Mucosa of rectum (tissue), 2 donors: ENCODE data around the gene GNAQ.
"Not testable (repeated sequence)": the region's sequence is repeated elsewhere in the genome, so short reads cannot be mapped to it uniquely, and the experiment has no call there.

ENCODE experiments used
- H3K27ac ChIP-seq, 2 donors: one replicate each; pipeline ENCODE4 v1.7.0; 2013; ENCODE audit warnings: inconsistent platforms in 2 of 2, low read depth in 2 of 2, low read length in 2 of 2
- H3K27me3 ChIP-seq, 2 donors: one replicate each; pipeline ENCODE4 v1.7.0; 2013; ENCODE audit warnings: low read length in 2 of 2; ENCODE audit not compliant: control insufficient read depth in 2 of 2, insufficient read depth in 2 of 2
- H3K36me3 ChIP-seq, 2 donors: one replicate each; pipeline ENCODE4 v1.7.0; 2013; ENCODE audit warnings: low read length in 2 of 2; ENCODE audit not compliant: control insufficient read depth in 2 of 2, insufficient read depth in 2 of 2
- H3K4me1 ChIP-seq, 2 donors: one replicate each; pipeline ENCODE4 v1.7.0; 2013; ENCODE audit warnings: low read length in 2 of 2, mild to moderate bottlenecking in 1 of 2; ENCODE audit not compliant: control insufficient read depth in 2 of 2, insufficient read depth in 2 of 2
- H3K4me3 ChIP-seq, 2 donors: one replicate each; pipeline ENCODE4 v1.7.0; 2013; ENCODE audit warnings: low read length in 2 of 2
- H3K9ac ChIP-seq, 2 donors: one replicate each; pipeline ENCODE4 v1.7.0; 2013; ENCODE audit warnings: low read length in 2 of 2, low read depth in 1 of 2, mild to moderate bottlenecking in 1 of 2
- H3K9me3 ChIP-seq, 2 donors: one replicate each; pipeline ENCODE4 v1.7.0; 2013; ENCODE audit warnings: low read length in 2 of 2; ENCODE audit not compliant: control insufficient read depth in 2 of 2
- donor health status: healthy.
- donor health status: Normal muscosa, but diverticular disease.

The GNAQ gene

GRCh38 chr9:77710316-77710715, 321.3 kb downstream of the GNAQ start:
- Histone ChIP-seq H3K9ac (no peak overlapping the region), H3K4me1 (no peaks in the 10 kb centered on the region), H3K27me3 (no peaks in the 10 kb centered on the region), H3K27ac (no peak overlapping the region), H3K36me3 (no peaks in the 10 kb centered on the region), H3K4me3 (no peak overlapping the region), H3K9me3 (no peaks in the 10 kb centered on the region)

- Histone ChIP-seq H3K4me1 (no peaks in the 10 kb centered on the region), H3K9ac (no peak overlapping the region), H3K27ac (no peak overlapping the region), H3K36me3 (no peaks in the 10 kb centered on the region), H3K4me3 (no peak overlapping the region), H3K9me3 (no peaks in the 10 kb centered on the region), H3K27me3 (no peaks in the 10 kb centered on the region)
These were observed 323.4 kb downstream of the GNAQ start for GRCh38 chr9:77708064-77708815.

- Histone ChIP-seq H3K9ac (no peak overlapping the region), H3K27ac (no peak overlapping the region)
These were observed 324.1 kb downstream of the GNAQ start for GRCh38 chr9:77707383-77708063.

GRCh38 chr9:77705636-77706035, 326.0 kb downstream of the GNAQ start:
- Histone ChIP-seq H3K27ac (no peak overlapping the region), H3K4me1 (no peaks in the 10 kb centered on the region), H3K4me3 (no peak overlapping the region), H3K9ac (no peak overlapping the region), H3K27me3 (no peaks in the 10 kb centered on the region), H3K36me3 (no peaks in the 10 kb centered on the region), H3K9me3 (no peaks in the 10 kb centered on the region)

More at GRCh38 chr9:77707383-77708063, 324.1 kb downstream of the GNAQ start:
- Histone ChIP-seq H3K4me1 (no peaks in the 10 kb centered on the region), H3K4me3 (no peak overlapping the region), H3K27me3 (no peaks in the 10 kb centered on the region), H3K9me3 (no peaks in the 10 kb centered on the region), H3K36me3 (no peaks in the 10 kb centered on the region)

GRCh38 chr9:77702521-77703390, 328.9 kb downstream of the GNAQ start:
- not testable (repeated sequence) for H3K9me3 ChIP-seq, H3K9ac ChIP-seq, H3K4me3 ChIP-seq, H3K27me3 ChIP-seq, H3K4me1 ChIP-seq, H3K36me3 ChIP-seq, H3K27ac ChIP-seq

GRCh38 chr9:77697238-77697984, 334.2 kb downstream of the GNAQ start:
- H3K36me3 ChIP-seq, result no peaks in the 10 kb centered on the region
- H3K4me1 ChIP-seq, result no peaks in the 10 kb centered on the region
- no peaks in the 10 kb centered on the region for H3K9me3 ChIP-seq
- no peak overlapping the region for H3K9ac ChIP-seq
- H3K27me3 ChIP-seq, result no peaks in the 10 kb centered on the region
- no peak overlapping the region for H3K4me3 ChIP-seq
- H3K27ac ChIP-seq, result no peak overlapping the region

GRCh38 chr9:77690723-77691122, 340.9 kb downstream of the GNAQ start:
- H3K36me3 ChIP-seq, H3K9me3 ChIP-seq, H3K27ac ChIP-seq, H3K27me3 ChIP-seq, H3K9ac ChIP-seq, H3K4me1 ChIP-seq, H3K4me3 ChIP-seq: not testable (repeated sequence)

GRCh38 chr9:77690119-77690518, 341.5 kb downstream of the GNAQ start:
- H3K9ac ChIP-seq, H3K4me1 ChIP-seq, H3K27ac ChIP-seq, H3K36me3 ChIP-seq, H3K9me3 ChIP-seq, H3K27me3 ChIP-seq, H3K4me3 ChIP-seq: not testable (repeated sequence)

- H3K9me3 ChIP-seq, H3K36me3 ChIP-seq, H3K27ac ChIP-seq, H3K9ac ChIP-seq, H3K27me3 ChIP-seq, H3K4me1 ChIP-seq, H3K4me3 ChIP-seq: not testable (repeated sequence)
These were observed 343.9 kb downstream of the GNAQ start for GRCh38 chr9:77687737-77688136.
